Thyroid gland (tissue), 4 donors: ENCODE results near the gene SIRT6. TPM values are rescaled to one million over a fixed set of nuclear protein-coding genes. Genes with fewer than 3 reads are reported as not detected.

ENCODE experiments used
- DNase-seq, 2 donors: peaks; one replicate each; pipeline ENCODE4 v3.0.0-alpha.2; 2019
- H3K27ac ChIP-seq, 3 donors: fragments of 200-600 bp; sonication (generic); 1 replicate in 2 of 3; 2 replicates in 1 of 3; pipeline ENCODE4 v1.5.1; 2016 to 2019; ENCODE audit warnings: mild to moderate bottlenecking in 1 of 3, moderate library complexity in 1 of 3
- H3K27me3 ChIP-seq: fragments of 200-600 bp; sonication (generic); one replicate; pipeline ENCODE4 v1.5.1; 2019
- H3K36me3 ChIP-seq, 2 donors: fragments of 200-600 bp; sonication (generic); one replicate each; pipeline ENCODE4 v1.5.1; 2016 to 2019
- H3K4me1 ChIP-seq, 2 donors: fragments of 200-600 bp; sonication (generic); one replicate each; pipeline ENCODE4 v1.5.1; 2017 to 2019
- H3K4me3 ChIP-seq, 3 donors: fragments of 200-600 bp; sonication (generic); replicated peaks in 1 of 3; 1 replicate in 2 of 3; 2 replicates in 1 of 3; pipeline ENCODE4 v1.5.1; 2016; ENCODE audit warnings: mild to moderate bottlenecking in 1 of 3
- H3K9me3 ChIP-seq: fragments of 200-600 bp; sonication (generic); one replicate; pipeline ENCODE4 v1.5.1; 2017
- CTCF ChIP-seq, 6 experiments: fragments of 200-600 bp in 3 of 6; fragments of 450-650 bp in 3 of 6; sonication (generic) in 3 of 6; IDR thresholded peaks; one replicate each; pipeline ENCODE4 v1.5.1; 2016 to 2019; ENCODE audit warnings: antibody characterized with exemption in 6 of 6, mild to moderate bottlenecking in 2 of 6, inconsistent platforms in 1 of 6, moderate library complexity in 1 of 6
- POLR2A ChIP-seq, 2 donors: fragments of 450-650 bp; IDR thresholded peaks; one replicate each; pipeline ENCODE4 v1.6.1; 2017; ENCODE audit warnings: antibody characterized with exemption in 2 of 2, mild to moderate bottlenecking in 2 of 2, moderate library complexity in 1 of 2
- WGBS, 2 donors: methylation state at CpG; one replicate each; pipeline ENCODE4 v1.1.5; 2017; 5-methylcytosine and 5-hydroxymethylcytosine counted together
- intact Hi-C: fragments of 100-400 bp; cut with DNase I; formaldehyde crosslinking; loops from one replicate; pipeline ENCODE4 v1.15.1; 2023
- small RNA-seq: library from RNA; depleted of rRNA; stranded (forward); fragments of <200 nt; gene quantifications from one replicate; pipeline ENCODE3, GENCODE V24; 2016
- total RNA-seq, 4 donors: library from RNA; depleted of rRNA; stranded (reverse); fragments of >200 nt; gene quantifications; one replicate each; pipeline ENCODE4 v1.2.3, GENCODE V29; 2016

Gene SIRT6
- total RNA-seq, 4 donors from 2014 or later, result 11.9 to 39.3 (median 20.0) TPM

- Histone ChIP-seq H3K4me3 (peak overlapping the region in 1 of 3 donors; percentile 68), H3K27ac (peak overlapping the region in 1 of 3 donors; percentile 50), H3K27me3 (no peaks in the 10 kb centered on the region), H3K9me3 (no peaks in the 10 kb centered on the region), H3K4me1 (peaks cover 16 to 22% of the 10 kb centered on the region in 2 donors), H3K36me3 (no peaks in the 10 kb centered on the region)
- intact Hi-C loops, result loop anchor here (5.0 to 10.0 kb wide), 3 partner anchors 57 to 120 kb away; partner anchors contain the start of genes ANKRD24, PIAS4, SIRT6 and ZBTB7A
- DNase-seq, result peak; percentile 50 to 53
- TF ChIP-seq POLR2A (IDR thresholded peaks at IDR 0.05), result no peak
- no peak for TF ChIP-seq CTCF (IDR thresholded peaks at IDR 0.05)
- 19 to 24% methylated on average over 8 of the region's 8 CpGs for whole genome bisulfite sequencing, 2 donors
Measured at GRCh38 chr19:4124638-4125037, 57.7 kb downstream of the SIRT6 start.

Small RNA genes within 50 kb of the gene (small RNA-seq; reads per million reads assigned to genes)
- not detected for gene RF00017

Other genes starting within 250 kb of the SIRT6 start
- not detected for gene NMRK2, start 249.5 kb downstream of the SIRT6 start, total RNA-seq
- 10 to 100 TPM; 29.6 to 61.7 (median 40.3) TPM for gene DAPK3, start 211.5 kb downstream of the SIRT6 start, total RNA-seq
- gene EEF2, start 197.1 kb downstream of the SIRT6 start, total RNA-seq, result 1,000 to 10,000 TPM; 1,432 to 2,189 (median 1,729) TPM
- 10 to 100 TPM; 14.7 to 32.3 (median 16.0) TPM for gene PIAS4, start 174.8 kb downstream of the SIRT6 start, total RNA-seq
- 10 to 100 TPM; 45.3 to 85.3 (median 54.9) TPM for gene ZBTB7A, start 115.7 kb downstream of the SIRT6 start, total RNA-seq
- gene MAP2K2, start 58.4 kb downstream of the SIRT6 start, total RNA-seq, result 10 to 100 TPM; 59.4 to 95.3 (median 81.8) TPM
- not detected for gene CREB3L3, start 28.9 kb downstream of the SIRT6 start, total RNA-seq
- gene ANKRD24, start 126 bp upstream of the SIRT6 start, total RNA-seq, result 1 to 10 TPM in 1 of 4 donors, under 1 TPM in 3; 0.54 to 1.2 (median 0.77) TPM
- 1 to 10 TPM in 3 of 4 donors, under 1 TPM in 1; 0.49 to 4.5 (median 2.0) TPM for gene EBI3, start 47.0 kb upstream of the SIRT6 start, total RNA-seq
- 10 to 100 TPM; 25.9 to 34.1 (median 31.3) TPM for gene YJU2, start 64.5 kb upstream of the SIRT6 start, total RNA-seq
- gene SHD, start 96.7 kb upstream of the SIRT6 start, total RNA-seq, result not detected
- gene TMIGD2, start 119.8 kb upstream of the SIRT6 start, total RNA-seq, result not detected
- gene FSD1, start 122.0 kb upstream of the SIRT6 start, total RNA-seq, result not detected
- 10 to 100 TPM; 12.1 to 50.6 (median 29.7) TPM for gene STAP2, start 156.3 kb upstream of the SIRT6 start, total RNA-seq
- gene MPND, start 161.0 kb upstream of the SIRT6 start, total RNA-seq, result 10 to 100 TPM in 2 of 4 donors, 1 to 10 TPM in 2; 5.6 to 10.5 (median 9.3) TPM
- gene SH3GL1, start 218.0 kb upstream of the SIRT6 start, total RNA-seq, result 10 to 100 TPM; 33.1 to 42.4 (median 36.7) TPM
- 1 to 10 TPM; 4.1 to 5.1 (median 4.4) TPM for gene CHAF1A, start 220.1 kb upstream of the SIRT6 start, total RNA-seq